A549 (cell line): ENCODE results near the gene SLC25A3.

Source experiments
- BHLHE40 ChIP-seq: IDR thresholded peaks from 2 replicates; pipeline ENCODE4 v1.6.1; 2012; ENCODE audit warnings: low read depth, low read length, inconsistent platforms
- CHD2 ChIP-seq: fragments of 150-350 bp; IDR thresholded peaks from 2 replicates; pipeline ENCODE4 v1.6.1; 2014; ENCODE audit warnings: low read length; ENCODE audit not compliant: partially characterized antibody
- CTCF ChIP-seq: fragments of >200 bp; sonication (Bioruptor Twin); formaldehyde crosslinking; IDR thresholded peaks from 3 replicates; pipeline ENCODE4 v1.5.1; 2016
- EP300 ChIP-seq, 2 experiments: fragments of >200 bp; sonication (Bioruptor Twin); formaldehyde crosslinking; IDR thresholded peaks; 2 replicates in 1 of 2; 3 replicates in 1 of 2; pipeline ENCODE4 v1.6.1; 2016 to 2017
- MAX ChIP-seq: IDR thresholded peaks from 2 replicates; pipeline ENCODE4 v1.6.1; 2012
- MYC ChIP-seq: IDR thresholded peaks from 2 replicates; pipeline ENCODE4 v1.6.1; 2012; ENCODE audit warnings: mild to moderate bottlenecking, inconsistent platforms, low read length, improper control_type of control experiment, borderline replicate concordance
- NPAS2 ChIP-seq: fragments of 250-450 bp; sonication (Bioruptor Pico); IDR thresholded peaks from 2 replicates; pipeline ENCODE4 v1.8.0; 2022; ENCODE audit warnings: mild to moderate bottlenecking, moderate library complexity, borderline replicate concordance
- NR3C1 ChIP-seq: fragments of >200 bp; sonication (Bioruptor Twin); formaldehyde crosslinking; IDR thresholded peaks from 3 replicates; pipeline ENCODE4 v1.6.1; 2017
- POLR2A ChIP-seq: IDR thresholded peaks from 2 replicates; pipeline ENCODE4 v1.6.1; 2012; ENCODE audit warnings: mild to moderate bottlenecking, low read length
- TF ChIP-seq, protein P1 (sequence below): fragments of 250-450 bp; sonication (Bioruptor Pico); IDR thresholded peaks from 2 replicates; pipeline ENCODE4 v1.5.0; 2021; ENCODE audit warnings: mild to moderate bottlenecking, moderate library complexity, borderline replicate concordance

- no peak for TF ChIP-seq EP300 (IDR thresholded peaks at IDR 0.05)
- TF ChIP-seq BHLHE40, result no peak
- no peak for TF ChIP-seq POLR2A
- TF ChIP-seq CTCF, result peak; percentile 88
- TF ChIP-seq, protein P1, sequence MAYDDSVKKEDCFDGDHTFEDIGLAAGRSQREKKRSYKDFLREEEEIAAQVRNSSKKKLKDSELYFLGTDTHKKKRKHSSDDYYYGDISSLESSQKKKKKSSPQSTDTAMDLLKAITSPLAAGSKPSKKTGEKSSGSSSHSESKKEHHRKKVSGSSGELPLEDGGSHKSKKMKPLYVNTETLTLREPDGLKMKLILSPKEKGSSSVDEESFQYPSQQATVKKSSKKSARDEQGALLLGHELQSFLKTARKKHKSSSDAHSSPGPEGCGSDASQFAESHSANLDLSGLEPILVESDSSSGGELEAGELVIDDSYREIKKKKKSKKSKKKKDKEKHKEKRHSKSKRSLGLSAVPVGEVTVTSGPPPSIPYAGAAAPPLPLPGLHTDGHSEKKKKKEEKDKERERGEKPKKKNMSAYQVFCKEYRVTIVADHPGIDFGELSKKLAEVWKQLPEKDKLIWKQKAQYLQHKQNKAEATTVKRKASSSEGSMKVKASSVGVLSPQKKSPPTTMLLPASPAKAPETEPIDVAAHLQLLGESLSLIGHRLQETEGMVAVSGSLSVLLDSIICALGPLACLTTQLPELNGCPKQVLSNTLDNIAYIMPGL (CRISPR knock-in tag), result no peak
- no peak for TF ChIP-seq MAX
- TF ChIP-seq CHD2, result no peak
- TF ChIP-seq NPAS2 (CRISPR knock-in tag), result no peak
- TF ChIP-seq MYC, result no peak
- no peak for TF ChIP-seq NR3C1
Observed at GRCh38 chr12:98653866-98654493, 60.5 kb downstream of the SLC25A3 start.
